Brain microvascular endothelial cell (primary cell): ENCODE results near the gene MAB21L3.

Experiments
- DNase-seq: peaks from one replicate; pipeline ENCODE4 v3.0.0-alpha.2; 2020
- H3K27ac ChIP-seq: fragments of 250-450 bp; sonication (Bioruptor Pico); 2 replicates; pipeline ENCODE4 v1.5.1; 2020; ENCODE audit warnings: mild to moderate bottlenecking, moderate library complexity
- H3K27me3 ChIP-seq: fragments of 250-450 bp; sonication (Bioruptor Pico); replicated peaks from 2 replicates; pipeline ENCODE4 v1.5.1; 2020; ENCODE audit warnings: mild to moderate bottlenecking
- H3K36me3 ChIP-seq: fragments of 250-450 bp; sonication (Bioruptor Pico); replicated peaks from 2 replicates; pipeline ENCODE4 v1.5.1; 2020; ENCODE audit warnings: mild to moderate bottlenecking
- H3K4me3 ChIP-seq: 2 replicates; pipeline ENCODE4 v1.5.1; 2011; ENCODE audit warnings: low read depth, mild to moderate bottlenecking, control low read depth, low read length, moderate library complexity
- in situ Hi-C: cut with HindIII; loops from 2 replicates; pipeline ENCODE4 v1.10.0; 2017; ENCODE audit warnings: low sequenced_read_pairs, low pct_ligation_motif_present
- TF ChIP-seq, protein P1 (sequence below): IDR thresholded peaks from 2 replicates; pipeline ENCODE4 v1.5.1; 2011; ENCODE audit warnings: low read depth, mild to moderate bottlenecking, moderate library complexity, low read length, control low read depth, inconsistent platforms; ENCODE audit errors: missing control alignments

The MAB21L3 gene

GRCh38 chr1:116151739-116152576, 40.8 kb downstream of the MAB21L3 start:
- no peak overlapping the region for H3K27ac ChIP-seq
- in situ Hi-C loops: loop anchor here (25.0 kb wide), 1 partner anchor 335 kb away; no protein-coding TSS in a partner anchor
- TF ChIP-seq, protein P1, sequence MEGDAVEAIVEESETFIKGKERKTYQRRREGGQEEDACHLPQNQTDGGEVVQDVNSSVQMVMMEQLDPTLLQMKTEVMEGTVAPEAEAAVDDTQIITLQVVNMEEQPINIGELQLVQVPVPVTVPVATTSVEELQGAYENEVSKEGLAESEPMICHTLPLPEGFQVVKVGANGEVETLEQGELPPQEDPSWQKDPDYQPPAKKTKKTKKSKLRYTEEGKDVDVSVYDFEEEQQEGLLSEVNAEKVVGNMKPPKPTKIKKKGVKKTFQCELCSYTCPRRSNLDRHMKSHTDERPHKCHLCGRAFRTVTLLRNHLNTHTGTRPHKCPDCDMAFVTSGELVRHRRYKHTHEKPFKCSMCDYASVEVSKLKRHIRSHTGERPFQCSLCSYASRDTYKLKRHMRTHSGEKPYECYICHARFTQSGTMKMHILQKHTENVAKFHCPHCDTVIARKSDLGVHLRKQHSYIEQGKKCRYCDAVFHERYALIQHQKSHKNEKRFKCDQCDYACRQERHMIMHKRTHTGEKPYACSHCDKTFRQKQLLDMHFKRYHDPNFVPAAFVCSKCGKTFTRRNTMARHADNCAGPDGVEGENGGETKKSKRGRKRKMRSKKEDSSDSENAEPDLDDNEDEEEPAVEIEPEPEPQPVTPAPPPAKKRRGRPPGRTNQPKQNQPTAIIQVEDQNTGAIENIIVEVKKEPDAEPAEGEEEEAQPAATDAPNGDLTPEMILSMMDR: peak; percentile 61

GRCh38 chr1:116152577-116152943, 41.4 kb downstream of the MAB21L3 start:
- TF ChIP-seq, protein P1: no peak
- Histone ChIP-seq H3K36me3 (no peaks in the 10 kb centered on the region), H3K27ac (no peak overlapping the region), H3K4me3 (peak overlapping the region; percentile 51), H3K27me3 (peaks cover 2% of the 10 kb centered on the region)
- in situ Hi-C loops: loop anchor here (25.0 kb wide), 1 partner anchor 335 kb away; no protein-coding TSS in a partner anchor
- no peak for DNase-seq

More at GRCh38 chr1:116151739-116152576, 40.8 kb downstream of the MAB21L3 start:
- peak; percentile 59 for DNase-seq
- peaks cover 2% of the 10 kb centered on the region for H3K27me3 ChIP-seq
- peak overlapping the region; percentile 51 for H3K4me3 ChIP-seq
- H3K36me3 ChIP-seq: no peaks in the 10 kb centered on the region

DNA sequence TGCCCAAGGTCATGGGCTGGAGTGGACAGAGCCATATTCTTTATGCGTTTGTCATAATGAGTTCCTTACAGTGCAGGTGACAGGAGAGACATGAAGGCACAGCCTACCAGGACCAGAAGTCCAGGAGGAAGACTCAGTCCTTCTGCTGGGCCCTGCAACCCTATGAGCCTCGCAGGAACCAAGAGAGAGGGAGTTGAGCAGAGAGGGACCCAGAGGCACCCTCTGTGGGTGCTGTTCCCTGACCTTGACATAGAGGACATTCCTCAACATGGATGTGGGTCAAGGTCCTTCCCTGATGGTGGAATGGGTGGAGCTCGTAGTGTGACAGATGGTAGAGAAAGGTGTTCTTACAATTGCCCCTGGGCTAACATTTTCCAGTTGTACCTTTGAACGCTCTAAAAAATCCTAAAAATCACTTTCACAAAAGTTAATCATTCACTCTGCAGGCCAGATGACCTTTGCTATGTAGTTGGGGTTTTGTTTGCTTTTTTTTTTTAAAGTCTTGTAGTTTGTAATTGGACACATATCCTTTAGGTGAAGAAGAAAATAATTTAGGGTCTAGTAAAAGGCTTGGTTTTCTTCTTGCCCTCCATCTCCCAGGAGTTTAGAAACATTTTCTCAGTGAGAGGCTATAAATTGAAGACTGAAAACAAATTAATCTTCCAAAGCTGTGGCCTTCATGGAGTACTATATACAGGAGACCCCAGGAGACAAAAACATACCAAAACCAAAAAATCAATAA, 41.9 kb downstream of the MAB21L3 start:
- in situ Hi-C loops: loop anchor here (25.0 kb wide), 1 partner anchor 334 kb away; no protein-coding TSS in a partner anchor
- DNase-seq: no peak
- H3K4me3 ChIP-seq: no peak overlapping the region
- H3K27ac ChIP-seq: no peak overlapping the region
- no peaks in the 10 kb centered on the region for H3K36me3 ChIP-seq
- H3K27me3 ChIP-seq: peaks cover 2% of the 10 kb centered on the region
- TF ChIP-seq, protein P1: no peak

- no peak for DNase-seq
- TF ChIP-seq, protein P1: no peak
- Histone ChIP-seq H3K4me3 (no peak overlapping the region), H3K27ac (no peak overlapping the region), H3K27me3 (peaks cover 2% of the 10 kb centered on the region), H3K36me3 (no peaks in the 10 kb centered on the region)
- in situ Hi-C loops: loop anchor here (25.0 kb wide), 1 partner anchor 334 kb away; no protein-coding TSS in a partner anchor
Measured at GRCh38 chr1:116153692-116154031, 42.5 kb downstream of the MAB21L3 start.

- Histone ChIP-seq H3K4me3 (no peak overlapping the region), H3K36me3 (no peaks in the 10 kb centered on the region), H3K27ac (no peak overlapping the region), H3K27me3 (peaks cover 2% of the 10 kb centered on the region)
- in situ Hi-C loops: loop anchor here (25.0 kb wide), 1 partner anchor 333 kb away; no protein-coding TSS in a partner anchor
- no peak for DNase-seq
- TF ChIP-seq, protein P1: no peak
Measured at GRCh38 chr1:116154536-116154935, 43.3 kb downstream of the MAB21L3 start.
